GM03348 (cell line): ENCODE data around the gene NPAS2.

Source experiments
- DNase-seq: peaks from one replicate; pipeline ENCODE4 v3.0.0; 2012; ENCODE audit warnings: low spot score

Gene NPAS2

GRCh38 chr2:100853909-100854810, 34.2 kb downstream of the NPAS2 start:
- DNase-seq, result no peak

- DNase-seq, result no peak
Observed at GRCh38 chr2:100855084-100855483, 35.1 kb downstream of the NPAS2 start.

GRCh38 chr2:100855606-100856005, 35.7 kb downstream of the NPAS2 start:
- DNase-seq, result no peak

GRCh38 chr2:100856732-100857131, 36.8 kb downstream of the NPAS2 start:
- no peak for DNase-seq

- peak; percentile 20 for DNase-seq
Observed at GRCh38 chr2:100857341-100857740, 37.4 kb downstream of the NPAS2 start.

- peak; percentile 81 for DNase-seq
Observed at GRCh38 chr2:100857915-100858314, 38.0 kb downstream of the NPAS2 start.

- DNase-seq, result no peak
Observed at GRCh38 chr2:100859902-100860301, 40.0 kb downstream of the NPAS2 start.

- DNase-seq, result no peak
Observed at GRCh38 chr2:100861340-100861739, 41.4 kb downstream of the NPAS2 start.

GRCh38 chr2:100862081-100862480, 42.1 kb downstream of the NPAS2 start:
- DNase-seq, result no peak

- peak; percentile 57 for DNase-seq
Observed at GRCh38 chr2:100865816-100866460, 46.0 kb downstream of the NPAS2 start.

GRCh38 chr2:100868083-100868482, 48.1 kb downstream of the NPAS2 start:
- no peak for DNase-seq

GRCh38 chr2:100869120-100869519, 49.2 kb downstream of the NPAS2 start:
- DNase-seq, result no peak

GRCh38 chr2:100870652-100871531, 51.0 kb downstream of the NPAS2 start:
- no peak for DNase-seq

GRCh38 chr2:100875516-100876230, 55.7 kb downstream of the NPAS2 start:
- no peak for DNase-seq

GRCh38 chr2:100876231-100876860, 56.4 kb downstream of the NPAS2 start:
- DNase-seq, result no peak

- peak; percentile 60 for DNase-seq
Observed at GRCh38 chr2:100877555-100877954, 57.6 kb downstream of the NPAS2 start.

- no peak for DNase-seq
Observed at GRCh38 chr2:100878000-100878791, 58.3 kb downstream of the NPAS2 start.

- DNase-seq, result no peak
Observed at GRCh38 chr2:100879296-100879695, 59.4 kb downstream of the NPAS2 start.

GRCh38 chr2:100880036-100880435, 60.1 kb downstream of the NPAS2 start:
- DNase-seq, result no peak

- DNase-seq, result no peak
Observed at GRCh38 chr2:100880730-100881129, 60.8 kb downstream of the NPAS2 start.
